GM10266 (cell line): ENCODE results near the gene CCDC185.

ENCODE experiments used
- DNase-seq: peaks from one replicate; pipeline ENCODE4 v3.0.0; 2012; ENCODE audit errors: extremely low spot score
- CTCF ChIP-seq: IDR thresholded peaks from 2 replicates; pipeline ENCODE4 v1.5.1; 2012; ENCODE audit warnings: mild to moderate bottlenecking, low read depth; ENCODE audit not compliant: control insufficient read depth, insufficient read depth; ENCODE audit errors: missing control alignments

CCDC185 gene

GRCh38 chr1:223393275-223394214, at the start of gene CCDC185:
TSS of gene CCDC185 (plus strand) at chr1:223393415. CDS start at chr1:223393476, 61 bp downstream.
- DNase-seq, result no peak
- no peak for TF ChIP-seq CTCF

GRCh38 chr1:223343692-223344091, 49.5 kb upstream of the CCDC185 start:
- DNase-seq, result no peak
- no peak for TF ChIP-seq CTCF

DNA sequence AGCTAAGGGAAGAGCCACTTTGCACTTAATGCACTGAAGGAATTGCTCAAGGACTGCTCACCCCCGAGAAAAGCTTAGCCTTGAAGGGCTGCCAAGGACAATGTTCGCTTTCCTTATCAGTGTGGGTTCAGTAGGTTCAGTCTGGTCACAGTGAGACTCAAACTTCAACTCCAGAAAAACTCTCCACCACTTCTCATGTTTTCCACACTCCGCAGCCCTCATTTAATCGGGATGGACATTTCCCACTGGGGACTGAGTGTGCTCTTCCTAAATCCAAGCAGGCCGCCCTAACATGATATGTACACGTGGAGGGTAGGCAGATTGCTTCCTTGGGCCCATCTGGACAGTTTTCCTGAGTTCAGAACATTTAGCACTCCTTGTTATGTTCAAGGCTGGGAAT, 48.7 kb upstream of the CCDC185 start:
- no peak for TF ChIP-seq CTCF

DNA sequence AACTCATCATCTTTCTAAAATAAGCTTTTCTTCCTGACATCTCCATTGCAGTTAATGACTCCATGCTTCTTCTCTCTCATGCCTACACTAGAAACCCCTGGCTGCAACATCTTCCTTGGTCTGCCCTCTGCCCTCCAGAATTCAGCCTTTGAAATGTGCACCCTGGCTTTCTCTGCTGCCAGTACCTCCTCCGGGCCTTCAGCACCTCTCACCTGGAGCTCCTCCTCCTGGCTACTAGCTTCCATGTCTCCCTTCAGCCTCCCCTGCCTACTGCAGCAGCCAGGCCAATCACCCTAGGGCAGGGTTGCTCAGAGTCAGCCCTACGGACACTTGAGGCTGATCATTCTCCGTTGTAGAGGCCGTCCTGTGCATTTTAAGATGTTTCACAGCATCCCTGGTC, 47.5 kb upstream of the CCDC185 start:
- DNase-seq, result no peak
- no peak for TF ChIP-seq CTCF

More for the DNA sequence above, 48.7 kb upstream of the CCDC185 start:
- no peak for DNase-seq

DNA sequence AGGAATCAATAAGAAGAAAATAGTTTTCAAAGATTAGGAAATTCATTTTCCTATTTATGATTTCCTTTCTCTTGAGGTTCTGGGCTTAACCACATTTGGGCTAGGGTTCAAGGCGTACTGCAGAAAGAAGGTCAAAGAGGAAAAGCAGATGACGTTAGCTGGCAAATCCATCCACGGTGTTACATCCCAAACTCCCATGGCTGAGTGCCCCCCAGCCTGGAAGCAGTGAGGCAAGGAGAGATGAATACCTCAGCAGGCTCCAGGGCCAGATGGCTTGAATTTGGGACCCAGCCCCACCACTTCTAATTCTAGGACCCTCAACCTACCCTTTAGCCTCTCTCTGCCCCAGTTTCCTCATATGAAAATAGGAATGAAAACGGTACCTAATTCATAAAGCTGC, 46.9 kb upstream of the CCDC185 start:
- no peak for DNase-seq
- TF ChIP-seq CTCF, result no peak

DNA sequence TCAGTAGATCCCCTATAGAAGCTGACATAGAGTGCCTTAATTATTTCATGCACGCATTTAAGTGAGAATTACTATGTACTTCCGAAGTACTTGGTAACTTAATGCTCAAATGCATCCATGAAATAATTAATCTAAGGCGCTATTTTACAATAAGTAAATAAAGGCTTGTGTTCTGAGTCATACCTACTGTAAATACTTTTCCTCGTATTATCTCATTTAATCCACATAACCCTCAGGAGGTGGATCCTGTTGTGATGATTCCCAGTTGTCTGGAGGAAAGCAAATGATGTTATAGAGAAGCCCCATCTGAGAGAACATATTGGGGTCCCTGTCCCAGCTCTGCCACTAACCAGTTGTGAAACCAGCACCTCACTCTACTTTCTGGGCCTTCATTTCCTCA, 45.6 kb upstream of the CCDC185 start:
- no peak for TF ChIP-seq CTCF
- DNase-seq, result no peak

GRCh38 chr1:223348439-223348838, 44.8 kb upstream of the CCDC185 start:
- no peak for DNase-seq

More at GRCh38 chr1:223348439-223348838, 44.8 kb upstream of the CCDC185 start:
- no peak for TF ChIP-seq CTCF
